D721Med (cell line): ENCODE results near the gene PGR.

Experiments used
- DNase-seq: peaks from one replicate; pipeline ENCODE4 v3.0.0; 2011; ENCODE audit warnings: low spot score; ENCODE audit not compliant: insufficient read length
- FAIRE-seq: peaks from 2 replicates; lab custom pipeline; 2011; peaks lifted over from hg19 to GRCh38; lab: Jason Lieb, UNC
- CTCF ChIP-seq: IDR thresholded peaks from 2 replicates; pipeline ENCODE4 v1.5.1; 2012; ENCODE audit warnings: mild to moderate bottlenecking, control low read depth; ENCODE audit not compliant: insufficient read depth; ENCODE audit errors: missing control alignments

The PGR gene

DNA sequence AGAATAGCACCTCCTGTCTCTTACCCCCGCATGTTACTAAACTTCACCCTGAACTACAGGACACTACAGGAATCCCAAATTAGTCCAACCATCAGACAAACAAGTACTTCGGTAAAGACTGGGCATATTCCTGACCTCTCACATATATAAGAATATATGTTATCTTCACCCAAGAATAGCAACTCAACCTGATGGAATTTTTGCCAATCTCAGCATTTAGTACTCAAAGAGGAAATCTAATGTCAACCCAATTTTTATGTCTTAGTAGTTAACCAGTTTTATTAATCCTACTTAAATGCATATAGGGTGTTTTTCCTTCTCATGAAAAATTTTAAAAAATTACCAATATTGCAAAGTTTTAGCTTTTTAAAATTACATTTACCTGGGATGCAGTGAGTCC lies 26.2 kb downstream of the PGR start:
- FAIRE-seq: no peak
- TF ChIP-seq CTCF: no peak
- DNase-seq: no peak

DNA sequence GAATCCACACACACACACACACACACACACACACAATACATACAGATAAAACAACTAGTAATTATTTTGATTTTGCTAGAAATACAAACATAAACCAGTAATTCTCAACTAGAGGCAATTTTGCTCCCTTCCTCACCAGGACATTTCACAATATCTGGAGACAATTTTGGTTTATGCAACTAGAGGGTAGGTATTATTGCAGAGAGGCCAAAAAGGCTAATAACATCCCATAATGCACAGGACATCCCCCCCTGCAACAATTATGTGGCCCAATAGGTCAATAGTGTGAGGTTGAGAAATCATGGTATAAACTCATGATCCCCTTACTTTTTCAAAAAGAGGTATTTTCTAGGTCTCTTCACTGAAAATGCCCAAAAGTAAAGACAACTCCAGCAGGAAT lies 29.0 kb downstream of the PGR start:
- no peak for FAIRE-seq
- TF ChIP-seq CTCF: no peak
- DNase-seq: no peak

GRCh38 chr11:101096036-101096704 lies 33.4 kb downstream of the PGR start:
- FAIRE-seq (no peak), DNase-seq (no peak)
- TF ChIP-seq CTCF: no peak

DNA sequence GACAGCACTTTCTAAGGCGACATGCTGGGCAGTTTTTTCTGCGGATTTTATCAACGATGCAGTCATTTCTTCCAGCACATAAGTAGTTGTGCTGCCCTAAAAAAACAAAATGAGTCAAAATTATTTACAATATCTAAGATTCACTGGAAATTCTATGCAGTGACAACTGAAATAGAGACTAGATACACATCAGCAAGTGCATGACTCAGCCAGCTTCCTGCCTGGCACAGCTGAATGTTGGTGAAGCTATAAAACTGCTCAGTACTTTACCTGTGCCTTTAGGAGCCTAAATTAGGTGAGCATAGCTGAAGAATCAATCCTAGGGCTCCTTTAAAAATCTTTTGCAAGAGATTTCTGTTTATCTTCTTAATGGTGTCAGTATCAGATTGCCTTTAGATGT lies 37.8 kb downstream of the PGR start:
- TF ChIP-seq CTCF: no peak
- FAIRE-seq (no peak), DNase-seq (no peak)

GRCh38 chr11:101090679-101091270 lies 38.8 kb downstream of the PGR start:
- FAIRE-seq (no peak), DNase-seq (no peak)
- TF ChIP-seq CTCF: no peak

GRCh38 chr11:101083335-101083734 lies 46.3 kb downstream of the PGR start:
- no peak for TF ChIP-seq CTCF
- no peak for FAIRE-seq
- DNase-seq: no peak

DNA sequence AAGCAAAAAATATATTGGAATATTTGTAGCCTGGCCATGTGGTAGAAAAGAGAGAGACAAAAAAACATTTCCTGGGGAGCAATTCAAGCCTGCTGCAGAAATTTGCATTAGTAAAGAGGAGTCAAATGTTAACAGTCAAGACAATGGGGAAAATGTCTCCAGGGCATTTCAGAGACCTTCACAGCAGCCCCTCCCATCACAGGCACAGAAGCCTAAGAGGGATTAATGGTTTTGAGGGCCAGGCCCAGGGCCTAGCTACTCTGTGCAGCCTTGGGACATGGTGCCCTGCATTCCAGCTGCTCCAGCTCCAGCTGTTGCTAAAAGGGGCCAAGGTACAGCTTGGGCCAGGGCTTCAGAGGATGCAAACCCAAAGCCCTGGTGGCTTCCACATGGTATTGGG lies 46.8 kb downstream of the PGR start:
- FAIRE-seq (no peak), DNase-seq (no peak)
- TF ChIP-seq CTCF: no peak
